IgD-negative memory B cell (primary cell): ENCODE results near the gene CHN1. TPM values are rescaled to one million over a fixed set of nuclear protein-coding genes. Genes with fewer than 3 reads are reported as not detected.

Experiments used
- H3K27ac Mint-ChIP-seq, 3 donors: one replicate each; pipeline ENCODE4 v1.8.0; 2020 to 2022; ENCODE audit warnings: mild to moderate bottlenecking in 3 of 3, mixed read lengths in 3 of 3, moderate library complexity in 1 of 3
- H3K27me3 Mint-ChIP-seq: one replicate; pipeline ENCODE4 v1.8.0; 2021; ENCODE audit warnings: mixed read lengths
- H3K36me3 Mint-ChIP-seq: one replicate; pipeline ENCODE4 v1.8.0; 2020; ENCODE audit warnings: mild to moderate bottlenecking, mixed read lengths
- H3K4me1 Mint-ChIP-seq, 3 donors: one replicate each; pipeline ENCODE4 v1.8.0; 2020 to 2022; ENCODE audit warnings: mixed read lengths in 3 of 3, mild to moderate bottlenecking in 1 of 3
- H3K4me3 Mint-ChIP-seq, 4 donors: one replicate each; pipeline ENCODE4 v1.8.0; 2020 to 2022; ENCODE audit warnings: mild to moderate bottlenecking in 4 of 4, mixed read lengths in 4 of 4, moderate library complexity in 3 of 4
- H3K9me3 Mint-ChIP-seq, 3 donors: one replicate each; pipeline ENCODE4 v1.8.0; 2020 to 2021; ENCODE audit warnings: mixed read lengths in 3 of 3, mild to moderate bottlenecking in 1 of 3
- polyA plus RNA-seq: library from polyadenylated mRNA; unstranded; fragments of 300-500 nt; fragmentation: Illumina TruSeq; gene quantifications from one replicate; pipeline ENCODE4 v1.2.3, GENCODE V29; 2021

The CHN1 gene
- polyA plus RNA-seq, 1 donor from 2014 or later = not detected

DNA sequence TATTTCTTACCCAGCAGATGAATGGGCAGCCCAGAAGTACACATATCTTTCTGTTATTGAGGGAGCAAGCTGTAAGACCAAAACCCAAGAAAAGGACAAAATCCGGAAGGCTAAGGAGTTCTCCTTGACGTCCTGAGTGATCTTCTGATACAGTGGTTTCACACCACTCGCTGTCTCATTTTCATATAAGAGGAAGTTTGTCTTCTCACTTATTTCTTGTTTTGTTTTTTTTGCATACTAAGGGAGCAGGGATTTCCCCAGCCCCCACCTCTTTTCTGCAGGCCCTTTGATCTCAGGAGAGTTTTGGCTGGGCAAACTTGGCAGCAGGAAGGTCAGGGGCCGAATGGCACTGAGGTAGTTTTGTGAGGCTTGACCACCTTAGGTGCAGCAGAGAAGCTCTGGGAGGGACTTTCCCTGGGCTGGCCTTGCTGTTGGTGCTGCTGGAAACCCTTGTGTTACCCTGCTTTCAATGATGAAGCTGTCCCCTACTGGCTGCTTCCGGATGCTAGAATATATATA is 254.2 kb downstream of the CHN1 start:
- Mint-ChIP-seq H3K27me3 (peaks cover 10% of the 10 kb centered on the region), H3K4me1 (peaks cover 29 to 43% (median 34%) of the 10 kb centered on the region in 3 donors), H3K9me3 (no peaks in the 10 kb centered on the region), H3K4me3 (peak overlapping the region; percentile 18 to 85 (median 72)), H3K36me3 (no peaks in the 10 kb centered on the region), H3K27ac (peak overlapping the region; percentile 85 to 99 (median 96))

- H3K27me3 Mint-ChIP-seq = peaks cover 10% of the 10 kb centered on the region
- peak overlapping the region; percentile 85 to 99 (median 96) for H3K27ac Mint-ChIP-seq
- peaks cover 29 to 43% (median 34%) of the 10 kb centered on the region in 3 donors for H3K4me1 Mint-ChIP-seq
- no peaks in the 10 kb centered on the region for H3K9me3 Mint-ChIP-seq
- peak overlapping the region in 3 of 4 donors; percentile 28 to 61 (median 52) for H3K4me3 Mint-ChIP-seq
- H3K36me3 Mint-ChIP-seq = no peaks in the 10 kb centered on the region
Measured at GRCh38 chr2:174749793-174750192, 255.4 kb downstream of the CHN1 start.

GRCh38 chr2:174748948-174749347 is 256.2 kb downstream of the CHN1 start:
- peak overlapping the region in 3 of 4 donors; percentile 19 to 48 (median 47) for H3K4me3 Mint-ChIP-seq
- no peaks in the 10 kb centered on the region for H3K9me3 Mint-ChIP-seq
- peaks cover 29 to 40% (median 34%) of the 10 kb centered on the region in 3 donors for H3K4me1 Mint-ChIP-seq
- peak overlapping the region; percentile 85 to 99 (median 96) for H3K27ac Mint-ChIP-seq
- H3K36me3 Mint-ChIP-seq = no peaks in the 10 kb centered on the region
- H3K27me3 Mint-ChIP-seq = peaks cover 10% of the 10 kb centered on the region

Other genes starting within 250 kb of the CHN1 start
- 0.40 TPM for gene CHRNA1, start 240.9 kb downstream of the CHN1 start, polyA plus RNA-seq
- gene ATF2, start 162.8 kb upstream of the CHN1 start, polyA plus RNA-seq = 27.8 TPM
- 310 TPM for gene ATP5MC3, start 176.3 kb upstream of the CHN1 start, polyA plus RNA-seq